ENCODE results near the gene RHBDF2. TPM values are rescaled to one million over a fixed set of nuclear protein-coding genes. Genes with fewer than 3 reads are reported as not detected.

Gene RHBDF2
- total and polyA plus RNA-seq, 2 donors (not counting 3 experiments of a cell fraction or from before 2014, with no cell fraction given) = 25.5 to 38.5 TPM

DNA sequence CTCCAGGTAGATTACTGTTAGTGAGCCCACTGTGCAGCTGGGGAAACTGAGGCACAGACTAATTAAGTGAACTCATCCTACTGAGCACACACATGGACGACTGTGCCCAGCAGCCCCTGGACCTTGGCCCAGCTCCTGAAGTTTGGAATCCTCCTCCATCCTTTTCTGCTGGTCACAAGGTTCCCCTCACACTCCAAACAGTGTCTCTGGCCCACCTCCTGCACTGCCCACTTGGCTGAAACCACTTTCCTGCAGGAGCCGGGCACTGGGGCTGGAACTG, 3.6 kb downstream of the RHBDF2 start:
- Histone ChIP-seq H3K36me3 (ENCODE audit: control insufficient read depth in 2 of 2, extremely low read depth in 1 of 2, insufficient read depth in 2 of 2, low read length in 2 of 2) (no peaks in the 10 kb centered on the region), H3K9me1 (replicated peaks; ENCODE audit: control insufficient read depth, extremely low read depth, insufficient read depth, low read length) (no peaks in the 10 kb centered on the region), H3K27ac (ENCODE audit: insufficient read depth, low read depth, low read length) (peak overlapping the region; percentile 93), H3K9me3 (replicated peaks; ENCODE audit: control insufficient read depth, insufficient read depth, low read length) (no peaks in the 10 kb centered on the region), H2AFZ (ENCODE audit: low read depth, low read length) (no peak overlapping the region), H3K79me2 (ENCODE audit: control insufficient read depth, insufficient read depth, low read length) (peaks cover 19% of the 10 kb centered on the region), H3K4me1 (ENCODE audit: control insufficient read depth, extremely low read depth, insufficient read depth, low read length) (peaks cover 48% of the 10 kb centered on the region), H4K20me1 (replicated peaks; ENCODE audit: control insufficient read depth, extremely low read depth, insufficient read depth, low read length) (no peaks in the 10 kb centered on the region), H3K27me3 (ENCODE audit: control insufficient read depth in 2 of 2, insufficient read depth in 2 of 2, low read length in 2 of 2) (no peaks in the 10 kb centered on the region), H3K4me3 (replicated peaks in 1 of 3; ENCODE audit: insufficient read depth in 1 of 3, low read depth in 1 of 3, low read length in 3 of 3) (no peak overlapping the region), H3K4me2 (ENCODE audit: insufficient read depth, low read length) (peak overlapping the region; percentile 49), H3K9ac (replicated peaks; ENCODE audit: extremely low read depth, insufficient read depth, low read length) (peak overlapping the region; percentile 27)
- TF ChIP-seq EZH2 (IDR thresholded peaks at IDR 0.05; ENCODE audit: borderline replicate concordance, low read depth, low read length, severe bottlenecking) = no peak
- no peak for TF ChIP-seq CTCF (IDR thresholded peaks at IDR 0.05; ENCODE audit: extremely low read depth in 1 of 2, insufficient read depth in 1 of 2, low read depth in 1 of 2, low read length in 2 of 2)
- no peak for TF ChIP-seq FOS (IDR thresholded peaks at IDR 0.05; ENCODE audit: borderline replicate concordance, insufficient read depth, low read length)
- no peak for TF ChIP-seq JUN (IDR thresholded peaks at IDR 0.05; ENCODE audit: borderline replicate concordance, insufficient read depth, insufficient read length, low read depth)
- no peak for TF ChIP-seq MYC (IDR thresholded peaks at IDR 0.05; ENCODE audit: low read depth, low read length)
- no peak for TF ChIP-seq POLR2A (IDR thresholded peaks at IDR 0.05; ENCODE audit: low read depth, low read length)
- no peak for TF ChIP-seq POLR2AphosphoS5 (IDR thresholded peaks at IDR 0.05; ENCODE audit: insufficient read depth, low read depth, low read length)
- TF ChIP-seq GATA2 (IDR thresholded peaks at IDR 0.05; ENCODE audit: insufficient read depth, insufficient read length, low read depth, low read length) = no peak
- TF ChIP-seq, protein P1, sequence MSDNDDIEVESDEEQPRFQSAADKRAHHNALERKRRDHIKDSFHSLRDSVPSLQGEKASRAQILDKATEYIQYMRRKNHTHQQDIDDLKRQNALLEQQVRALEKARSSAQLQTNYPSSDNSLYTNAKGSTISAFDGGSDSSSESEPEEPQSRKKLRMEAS (IDR thresholded peaks at IDR 0.05; ENCODE audit: insufficient read depth, insufficient read length) = no peak
- ChIA-PET POLR2A (no interaction called here), CTCF (interaction anchor here (0.8 to 3.0 kb wide), 6 partner anchors 9 to 70 kb away, joined by 3 to 20 read pairs (median 4); partner anchors contain the start of gene AANAT)
- intact Hi-C loops (cut with micrococcal nuclease) = no loop called here
- DNase-seq (ENCODE audit: low read depth, low spot score) (no peak), FAIRE-seq (no peak)
- BruUV-seq (replicated peaks) = no TSS peak
- dilution Hi-C loops (cut with MboI; ENCODE audit: extremely low pct_ligation_motif_present, low sequenced_read_pairs) = no loop called here
